ENCODE measurements around the gene SLC38A10.
A peak's percentile ranks its signal among the peaks of the same experiment; 100 is the strongest.

The SLC38A10 gene

GRCh38 chr17:81286491-81287145 is 8.5 kb downstream of the SLC38A10 start:
- H3K27ac ChIP-seq (ENCODE audit: low read depth in 2 of 2, low read length in 2 of 2) = peak overlapping the region in 1 of 2 donors; percentile 58

GRCh38 chr17:81285894-81286293 is 9.2 kb downstream of the SLC38A10 start:
- Histone ChIP-seq H3K9me3 (ENCODE audit: control insufficient read depth in 2 of 2, low read length in 2 of 2) (no peaks in the 10 kb centered on the region), H3K4me1 (ENCODE audit: control insufficient read depth in 2 of 2, insufficient read depth in 2 of 2, low read length in 2 of 2) (peaks cover 3 to 7% of the 10 kb centered on the region in 2 donors), H3K27me3 (ENCODE audit: control insufficient read depth in 2 of 2, insufficient read depth in 2 of 2, low read length in 2 of 2) (no peaks in the 10 kb centered on the region), H3K9ac (ENCODE audit: low read depth in 1 of 2, low read length in 2 of 2) (peak overlapping the region in 1 of 2 donors; percentile 57), H3K27ac (ENCODE audit: low read depth in 2 of 2, low read length in 2 of 2) (peak overlapping the region; percentile 55 to 58), H3K36me3 (ENCODE audit: control insufficient read depth in 2 of 2, insufficient read depth in 2 of 2, low read length in 2 of 2) (peaks cover 25 to 49% of the 10 kb centered on the region in 2 donors), H3K4me3 (ENCODE audit: low read length in 2 of 2) (no peak overlapping the region)

More at GRCh38 chr17:81286491-81287145, 8.5 kb downstream of the SLC38A10 start:
- peaks cover 5 to 10% of the 10 kb centered on the region in 2 donors for H3K4me1 ChIP-seq (ENCODE audit: control insufficient read depth in 2 of 2, insufficient read depth in 2 of 2, low read length in 2 of 2)
- H3K9ac ChIP-seq (ENCODE audit: low read depth in 1 of 2, low read length in 2 of 2) = no peak overlapping the region
- no peaks in the 10 kb centered on the region for H3K9me3 ChIP-seq (ENCODE audit: control insufficient read depth in 2 of 2, low read length in 2 of 2)
- H3K4me3 ChIP-seq (ENCODE audit: low read length in 2 of 2) = no peak overlapping the region
- no peaks in the 10 kb centered on the region for H3K27me3 ChIP-seq (ENCODE audit: control insufficient read depth in 2 of 2, insufficient read depth in 2 of 2, low read length in 2 of 2)
- peaks cover 25 to 48% of the 10 kb centered on the region in 2 donors for H3K36me3 ChIP-seq (ENCODE audit: control insufficient read depth in 2 of 2, insufficient read depth in 2 of 2, low read length in 2 of 2)

DNA sequence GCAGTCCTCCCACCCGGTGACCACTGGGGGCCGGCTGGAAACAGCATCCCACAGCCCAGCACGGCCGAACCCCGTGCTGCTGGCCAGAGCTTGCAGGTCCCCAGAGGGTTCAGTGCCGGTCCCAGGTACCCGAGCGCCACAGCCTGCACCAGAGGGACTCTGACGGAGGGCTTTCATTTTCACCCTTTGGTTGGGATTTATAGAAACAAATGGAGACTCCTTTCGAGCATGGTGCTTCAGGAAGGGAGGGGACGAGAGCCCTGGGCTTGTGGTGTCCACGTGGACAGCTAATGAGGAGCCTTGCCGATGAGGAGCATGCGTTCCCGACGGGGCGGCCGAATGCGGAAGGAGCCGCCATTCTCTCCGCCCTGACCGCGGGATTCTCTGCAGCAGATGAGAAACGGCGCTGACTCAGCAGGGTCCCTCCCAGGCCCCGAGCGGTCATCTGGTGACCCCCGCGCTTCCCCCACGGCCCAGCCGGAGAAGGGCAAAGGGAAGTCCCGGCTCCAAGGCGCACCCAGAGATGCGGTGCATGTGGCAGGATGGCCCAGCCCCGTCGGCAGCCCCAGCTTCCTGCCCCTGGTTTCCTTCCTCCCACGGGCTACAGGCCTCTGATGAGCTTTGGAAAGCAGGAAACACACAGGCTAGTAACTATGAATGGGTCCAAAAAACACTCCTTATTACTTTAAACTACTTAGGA is 9.8 kb downstream of the SLC38A10 start:
- Histone ChIP-seq H3K9me3 (ENCODE audit: control insufficient read depth in 2 of 2, low read length in 2 of 2) (no peaks in the 10 kb centered on the region), H3K4me3 (ENCODE audit: low read length in 2 of 2) (peak overlapping the region; percentile 40 to 66), H3K9ac (ENCODE audit: low read depth in 1 of 2, low read length in 2 of 2) (peak overlapping the region; percentile 41 to 57), H3K27me3 (ENCODE audit: control insufficient read depth in 2 of 2, insufficient read depth in 2 of 2, low read length in 2 of 2) (no peaks in the 10 kb centered on the region), H3K36me3 (ENCODE audit: control insufficient read depth in 2 of 2, insufficient read depth in 2 of 2, low read length in 2 of 2) (peaks cover 27 to 49% of the 10 kb centered on the region in 2 donors), H3K27ac (ENCODE audit: low read depth in 2 of 2, low read length in 2 of 2) (peak overlapping the region; percentile 55 to 58), H3K4me1 (ENCODE audit: control insufficient read depth in 2 of 2, insufficient read depth in 2 of 2, low read length in 2 of 2) (peaks cover 3 to 7% of the 10 kb centered on the region in 2 donors)

GRCh38 chr17:81282876-81283275 is 12.2 kb downstream of the SLC38A10 start:
- peaks cover 12 to 53% of the 10 kb centered on the region in 2 donors for H3K36me3 ChIP-seq (ENCODE audit: control insufficient read depth in 2 of 2, insufficient read depth in 2 of 2, low read length in 2 of 2)
- H3K9ac ChIP-seq (ENCODE audit: low read depth in 1 of 2, low read length in 2 of 2) = no peak overlapping the region
- peaks cover 3 to 7% of the 10 kb centered on the region in 2 donors for H3K4me1 ChIP-seq (ENCODE audit: control insufficient read depth in 2 of 2, insufficient read depth in 2 of 2, low read length in 2 of 2)
- H3K27me3 ChIP-seq (ENCODE audit: control insufficient read depth in 2 of 2, insufficient read depth in 2 of 2, low read length in 2 of 2) = no peaks in the 10 kb centered on the region
- H3K9me3 ChIP-seq (ENCODE audit: control insufficient read depth in 2 of 2, low read length in 2 of 2) = no peaks in the 10 kb centered on the region
- no peak overlapping the region for H3K27ac ChIP-seq (ENCODE audit: low read depth in 2 of 2, low read length in 2 of 2)
- no peak overlapping the region for H3K4me3 ChIP-seq (ENCODE audit: low read length in 2 of 2)

GRCh38 chr17:81282141-81282540 is 13.0 kb downstream of the SLC38A10 start:
- Histone ChIP-seq H3K4me3 (ENCODE audit: low read length in 2 of 2) (no peak overlapping the region), H3K9ac (ENCODE audit: low read depth in 1 of 2, low read length in 2 of 2) (no peak overlapping the region), H3K27ac (ENCODE audit: low read depth in 2 of 2, low read length in 2 of 2) (no peak overlapping the region), H3K9me3 (ENCODE audit: control insufficient read depth in 2 of 2, low read length in 2 of 2) (no peaks in the 10 kb centered on the region), H3K4me1 (ENCODE audit: control insufficient read depth in 2 of 2, insufficient read depth in 2 of 2, low read length in 2 of 2) (peaks cover 5 to 11% of the 10 kb centered on the region in 2 donors), H3K36me3 (ENCODE audit: control insufficient read depth in 2 of 2, insufficient read depth in 2 of 2, low read length in 2 of 2) (peaks cover 4 to 48% of the 10 kb centered on the region in 2 donors), H3K27me3 (ENCODE audit: control insufficient read depth in 2 of 2, insufficient read depth in 2 of 2, low read length in 2 of 2) (no peaks in the 10 kb centered on the region)

DNA sequence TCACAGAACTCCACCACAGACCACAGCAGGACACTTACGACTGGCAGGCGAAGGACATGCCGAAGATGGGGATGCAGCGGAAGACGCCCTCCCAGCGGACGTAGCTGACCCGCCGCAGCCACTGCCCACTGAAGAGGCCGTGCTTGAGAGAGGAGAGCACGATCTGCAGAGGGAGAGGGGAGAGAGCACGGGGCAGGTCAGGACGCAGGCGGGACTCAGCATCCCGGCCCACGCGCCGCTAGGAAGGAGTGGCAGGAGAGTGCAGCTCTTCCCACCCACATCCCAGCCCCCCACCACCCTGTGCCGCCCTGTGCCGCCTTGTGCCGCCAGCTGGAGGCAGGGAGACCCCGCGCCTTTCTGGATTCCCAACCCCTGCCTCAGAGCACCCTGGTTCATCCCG is 14.5 kb downstream of the SLC38A10 start:
- Histone ChIP-seq H3K27ac (ENCODE audit: low read depth in 2 of 2, low read length in 2 of 2) (no peak overlapping the region), H3K27me3 (ENCODE audit: control insufficient read depth in 2 of 2, insufficient read depth in 2 of 2, low read length in 2 of 2) (no peaks in the 10 kb centered on the region), H3K36me3 (ENCODE audit: control insufficient read depth in 2 of 2, insufficient read depth in 2 of 2, low read length in 2 of 2) (peaks cover 14 to 54% of the 10 kb centered on the region in 2 donors), H3K9me3 (ENCODE audit: control insufficient read depth in 2 of 2, low read length in 2 of 2) (no peaks in the 10 kb centered on the region), H3K4me1 (ENCODE audit: control insufficient read depth in 2 of 2, insufficient read depth in 2 of 2, low read length in 2 of 2) (peaks cover 7 to 10% of the 10 kb centered on the region in 2 donors), H3K4me3 (ENCODE audit: low read length in 2 of 2) (no peak overlapping the region), H3K9ac (ENCODE audit: low read depth in 1 of 2, low read length in 2 of 2) (no peak overlapping the region)

DNA sequence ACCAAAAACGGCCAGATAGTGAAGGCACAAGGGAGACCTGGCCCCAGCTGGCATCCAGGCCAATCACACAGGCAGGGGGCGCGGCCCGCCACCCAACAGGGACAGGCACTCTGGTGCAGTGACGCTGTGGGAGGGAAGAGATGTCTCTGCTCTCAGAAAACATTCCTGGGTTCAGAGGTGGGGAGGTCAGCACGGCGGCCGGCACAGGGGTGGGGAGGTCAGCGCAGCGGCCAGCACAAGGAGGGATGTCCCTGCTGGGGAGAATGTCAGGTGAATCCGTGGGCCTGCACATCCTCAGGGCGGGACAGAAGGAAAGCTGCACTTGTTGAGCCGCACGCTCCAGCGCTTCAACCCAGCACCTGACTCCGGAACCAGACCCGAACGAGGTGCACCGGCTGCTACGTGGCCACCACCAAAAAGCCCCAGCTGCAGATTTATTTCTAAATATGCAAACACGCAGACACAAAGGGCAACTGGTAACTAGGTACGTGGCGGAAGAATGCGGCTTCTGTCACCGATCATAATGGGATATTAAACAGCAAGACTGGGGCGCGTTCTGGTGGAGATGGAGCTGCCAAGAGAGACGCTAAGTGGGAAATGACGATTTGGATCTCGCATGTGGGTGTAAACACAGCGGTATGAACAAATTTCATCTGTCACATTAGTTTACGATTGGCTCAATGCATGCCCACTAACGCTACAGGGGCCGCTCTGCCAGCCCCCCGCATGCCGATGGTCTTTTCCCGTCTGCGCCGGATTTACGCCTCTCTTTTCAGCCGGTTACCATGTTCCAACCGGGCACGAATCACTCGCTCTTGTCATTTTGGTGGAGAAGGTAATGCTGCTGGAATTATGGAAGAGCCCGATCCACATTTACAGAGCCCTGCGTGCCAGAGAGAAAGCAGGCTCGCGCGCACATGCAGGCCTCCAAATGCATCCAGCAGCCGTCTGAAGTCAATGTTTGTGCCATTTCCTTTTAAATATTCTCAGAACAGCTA is 15.5 kb downstream of the SLC38A10 start:
- Histone ChIP-seq H3K27ac (ENCODE audit: low read depth in 2 of 2, low read length in 2 of 2) (no peak overlapping the region), H3K4me3 (ENCODE audit: low read length in 2 of 2) (no peak overlapping the region), H3K9me3 (ENCODE audit: control insufficient read depth in 2 of 2, low read length in 2 of 2) (no peaks in the 10 kb centered on the region), H3K36me3 (ENCODE audit: control insufficient read depth in 2 of 2, insufficient read depth in 2 of 2, low read length in 2 of 2) (peaks cover 20 to 59% of the 10 kb centered on the region in 2 donors), H3K27me3 (ENCODE audit: control insufficient read depth in 2 of 2, insufficient read depth in 2 of 2, low read length in 2 of 2) (no peaks in the 10 kb centered on the region), H3K9ac (ENCODE audit: low read depth in 1 of 2, low read length in 2 of 2) (no peak overlapping the region), H3K4me1 (ENCODE audit: control insufficient read depth in 2 of 2, insufficient read depth in 2 of 2, low read length in 2 of 2) (peaks cover 7 to 10% of the 10 kb centered on the region in 2 donors)

DNA sequence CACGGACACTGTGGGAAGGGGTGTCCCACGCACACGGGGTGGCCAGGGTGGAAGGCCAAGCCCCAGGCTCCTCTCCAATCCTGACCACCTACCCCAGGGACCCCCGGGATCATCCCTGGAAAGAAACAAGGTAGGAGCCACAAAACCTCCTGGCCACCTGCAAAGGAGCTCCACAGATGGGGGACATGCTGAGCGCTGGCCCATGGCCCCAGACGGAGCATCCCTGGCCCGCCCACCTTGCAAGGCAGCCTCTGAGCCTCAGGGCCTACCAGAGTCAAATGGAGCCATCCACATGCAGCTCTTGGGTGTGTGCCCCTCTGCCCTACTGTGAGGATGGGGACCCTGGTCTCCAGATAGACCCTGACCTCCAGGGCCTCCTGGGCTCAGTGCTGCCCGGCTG is 16.3 kb downstream of the SLC38A10 start:
- Histone ChIP-seq H3K9me3 (ENCODE audit: control insufficient read depth in 2 of 2, low read length in 2 of 2) (no peaks in the 10 kb centered on the region), H3K4me3 (ENCODE audit: low read length in 2 of 2) (no peak overlapping the region), H3K36me3 (ENCODE audit: control insufficient read depth in 2 of 2, insufficient read depth in 2 of 2, low read length in 2 of 2) (peaks cover 27 to 63% of the 10 kb centered on the region in 2 donors), H3K27ac (ENCODE audit: low read depth in 2 of 2, low read length in 2 of 2) (peak overlapping the region in 1 of 2 donors; percentile 63), H3K4me1 (ENCODE audit: control insufficient read depth in 2 of 2, insufficient read depth in 2 of 2, low read length in 2 of 2) (peaks cover 7 to 10% of the 10 kb centered on the region in 2 donors), H3K9ac (ENCODE audit: low read depth in 1 of 2, low read length in 2 of 2) (no peak overlapping the region), H3K27me3 (ENCODE audit: control insufficient read depth in 2 of 2, insufficient read depth in 2 of 2, low read length in 2 of 2) (no peaks in the 10 kb centered on the region)

DNA sequence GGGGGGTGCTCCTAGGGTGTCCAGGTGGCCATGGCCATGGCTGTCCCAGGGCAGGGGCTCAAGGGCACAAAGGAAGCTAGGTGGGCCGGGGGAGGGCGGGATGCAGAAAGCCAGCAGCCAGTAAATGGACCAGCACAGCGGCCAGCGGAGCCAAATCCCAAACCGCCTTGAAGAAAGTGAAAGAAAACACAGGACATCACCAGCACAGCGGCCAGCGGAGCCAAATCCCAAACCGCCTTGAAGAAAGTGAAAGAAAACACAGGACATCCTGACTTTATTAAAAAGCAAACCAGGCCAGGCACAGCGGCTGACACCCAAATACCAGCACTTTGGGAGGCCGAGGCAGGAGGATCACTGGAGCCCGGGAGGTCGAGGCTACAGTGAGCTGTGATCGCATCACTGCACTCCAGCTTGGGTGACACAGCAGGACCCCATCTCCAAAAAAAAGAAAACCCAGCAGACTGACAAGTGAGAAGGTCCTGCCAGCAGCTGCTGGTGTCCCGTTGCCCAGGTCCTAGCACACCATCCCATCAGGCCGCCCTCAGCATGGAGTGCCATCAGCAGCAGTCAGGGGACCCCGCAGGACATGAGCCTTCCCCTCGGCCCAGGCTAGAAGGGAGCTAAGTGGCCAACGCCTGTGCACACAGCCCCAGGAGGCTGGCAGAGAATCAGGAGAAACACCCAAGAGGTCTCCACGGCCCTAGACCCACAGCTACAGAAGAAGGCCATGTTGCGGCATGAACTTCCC is 17.0 kb downstream of the SLC38A10 start:
- H3K27me3 ChIP-seq (ENCODE audit: control insufficient read depth in 2 of 2, insufficient read depth in 2 of 2, low read length in 2 of 2) = no peaks in the 10 kb centered on the region
- no peaks in the 10 kb centered on the region for H3K9me3 ChIP-seq (ENCODE audit: control insufficient read depth in 2 of 2, low read length in 2 of 2)
- H3K27ac ChIP-seq (ENCODE audit: low read depth in 2 of 2, low read length in 2 of 2) = peak overlapping the region; percentile 54 to 63
- H3K4me3 ChIP-seq (ENCODE audit: low read length in 2 of 2) = peak overlapping the region; percentile 8 to 44
- peak overlapping the region in 1 of 2 donors; percentile 2 for H3K9ac ChIP-seq (ENCODE audit: low read depth in 1 of 2, low read length in 2 of 2)
- peaks cover 33 to 67% of the 10 kb centered on the region in 2 donors for H3K36me3 ChIP-seq (ENCODE audit: control insufficient read depth in 2 of 2, insufficient read depth in 2 of 2, low read length in 2 of 2)
- H3K4me1 ChIP-seq (ENCODE audit: control insufficient read depth in 2 of 2, insufficient read depth in 2 of 2, low read length in 2 of 2) = peaks cover 7 to 10% of the 10 kb centered on the region in 2 donors

Measured in mucosa of rectum (tissue), 2 donors.